K562 (cell line): ENCODE results near the gene PLEKHM3.

Experiments
- CEBPZ ChIP-seq: fragments of 150-350 bp; IDR thresholded peaks from 2 replicates; pipeline ENCODE4 v1.6.1; 2014; ENCODE audit warnings: low read depth, mild to moderate bottlenecking, low read length, borderline replicate concordance
- ELF1 ChIP-seq: fragments of 200-800 bp; sonication (Bioruptor generic); IDR thresholded peaks from 2 replicates; pipeline ENCODE4 v1.6.1; 2016; ENCODE audit warnings: missing genetic modification characterization, missing compliant biosample characterization
- EP300 ChIP-seq: IDR thresholded peaks from 2 replicates; pipeline ENCODE4 v1.6.1; 2012; ENCODE audit warnings: low read length, improper control_type of control experiment
- KLF13 ChIP-seq: fragments of 450-650 bp; IDR thresholded peaks from 2 replicates; pipeline ENCODE4 v1.6.1; 2016; ENCODE audit warnings: missing genetic modification characterization, low read depth, mild to moderate bottlenecking, missing compliant biosample characterization, moderate library complexity, borderline replicate concordance
- MAX ChIP-seq: sonication (generic); formaldehyde crosslinking; IDR thresholded peaks from 2 replicates; pipeline ENCODE4 v1.9.0; 2022; ENCODE audit warnings: mild to moderate bottlenecking, missing genetic modification reagents
- MLX ChIP-seq, 2 experiments: fragments of 450-650 bp in 1 of 2; sonication (generic) in 1 of 2; formaldehyde crosslinking; conservative IDR thresholded peaks; 2 replicates each; pipeline versions ENCODE4 v1.4.0 to v1.8.1; 2020 to 2022; ENCODE audit warnings: mild to moderate bottlenecking in 1 of 2, missing genetic modification reagents in 1 of 2
- ZFP1 ChIP-seq: fragments of 450-650 bp; formaldehyde crosslinking; IDR thresholded peaks from 2 replicates; pipeline ENCODE4 v1.4.0; 2020; ENCODE audit warnings: mild to moderate bottlenecking, mixed read lengths
- ZFX ChIP-seq: sonication (generic); formaldehyde crosslinking; IDR thresholded peaks from 2 replicates; pipeline ENCODE4 v1.8.0; 2022; ENCODE audit warnings: mild to moderate bottlenecking, missing genetic modification reagents, moderate library complexity
- TF ChIP-seq, protein P1 (sequence below): sonication (generic); formaldehyde crosslinking; IDR thresholded peaks from 2 replicates; pipeline ENCODE4 v1.5.0; 2020; ENCODE audit warnings: missing genetic modification reagents
- TF ChIP-seq, protein P2 (sequence below), 3 experiments: IDR thresholded peaks in 2 of 3; conservative IDR thresholded peaks in 1 of 3; 2 replicates each; pipeline ENCODE4 v1.5.1; 2011 to 2012; ENCODE audit warnings: low read length in 3 of 3, mild to moderate bottlenecking in 3 of 3, control low read depth in 2 of 3, improper control_type of control experiment in 1 of 3, inconsistent platforms in 1 of 3, low read depth in 1 of 3, mixed read lengths in 1 of 3, moderate library complexity in 1 of 3; ENCODE audit not compliant: insufficient read depth in 2 of 3

DNA sequence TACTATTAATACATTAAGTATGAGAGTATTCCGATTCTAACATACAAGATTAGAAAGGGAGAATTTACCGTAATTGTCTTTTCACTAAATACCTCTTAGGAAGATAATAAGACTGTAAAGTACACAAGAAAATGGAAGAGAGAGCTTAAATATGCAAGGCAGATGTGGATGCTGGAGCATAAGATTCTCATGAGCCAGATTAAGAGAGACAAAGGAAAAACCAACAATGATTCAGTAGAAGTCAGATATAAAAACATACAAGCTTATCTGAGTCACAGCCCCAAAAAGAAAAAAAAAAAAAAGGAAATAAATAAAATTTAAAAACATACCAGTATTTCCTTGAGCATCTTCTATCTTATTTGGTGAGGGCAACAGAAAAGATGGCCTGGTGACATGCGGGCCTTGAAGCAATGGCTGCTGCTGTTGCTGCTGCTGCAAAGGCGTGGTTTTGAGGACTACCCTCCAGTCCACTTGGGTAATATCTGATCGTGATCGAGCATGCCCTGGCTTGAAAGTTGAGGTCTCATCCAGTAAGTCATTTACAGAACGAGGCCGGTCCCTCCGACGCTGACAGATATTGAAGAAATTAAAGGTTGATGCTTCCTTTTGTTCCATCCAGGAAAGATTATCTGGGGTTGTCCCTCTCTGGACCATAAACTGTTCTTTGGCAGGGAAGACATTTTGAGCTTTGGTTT lies 24.5 kb downstream of the PLEKHM3 start:
- no peak for TF ChIP-seq MAX (CRISPR knock-in tag)
- TF ChIP-seq KLF13 (tag) = no peak
- TF ChIP-seq ZFP1 (CRISPR knock-in tag) = no peak
- TF ChIP-seq MLX (CRISPR knock-in tag; conservative IDR thresholded peaks at IDR 0.05) = no peak
- no peak for TF ChIP-seq ELF1 (tag)
- no peak for TF ChIP-seq EP300
- no peak for TF ChIP-seq ZFX (CRISPR knock-in tag)
- TF ChIP-seq, protein P1, sequence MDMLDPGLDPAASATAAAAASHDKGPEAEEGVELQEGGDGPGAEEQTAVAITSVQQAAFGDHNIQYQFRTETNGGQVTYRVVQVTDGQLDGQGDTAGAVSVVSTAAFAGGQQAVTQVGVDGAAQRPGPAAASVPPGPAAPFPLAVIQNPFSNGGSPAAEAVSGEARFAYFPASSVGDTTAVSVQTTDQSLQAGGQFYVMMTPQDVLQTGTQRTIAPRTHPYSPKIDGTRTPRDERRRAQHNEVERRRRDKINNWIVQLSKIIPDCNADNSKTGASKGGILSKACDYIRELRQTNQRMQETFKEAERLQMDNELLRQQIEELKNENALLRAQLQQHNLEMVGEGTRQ (CRISPR knock-in tag) = no peak
- TF ChIP-seq, protein P2, sequence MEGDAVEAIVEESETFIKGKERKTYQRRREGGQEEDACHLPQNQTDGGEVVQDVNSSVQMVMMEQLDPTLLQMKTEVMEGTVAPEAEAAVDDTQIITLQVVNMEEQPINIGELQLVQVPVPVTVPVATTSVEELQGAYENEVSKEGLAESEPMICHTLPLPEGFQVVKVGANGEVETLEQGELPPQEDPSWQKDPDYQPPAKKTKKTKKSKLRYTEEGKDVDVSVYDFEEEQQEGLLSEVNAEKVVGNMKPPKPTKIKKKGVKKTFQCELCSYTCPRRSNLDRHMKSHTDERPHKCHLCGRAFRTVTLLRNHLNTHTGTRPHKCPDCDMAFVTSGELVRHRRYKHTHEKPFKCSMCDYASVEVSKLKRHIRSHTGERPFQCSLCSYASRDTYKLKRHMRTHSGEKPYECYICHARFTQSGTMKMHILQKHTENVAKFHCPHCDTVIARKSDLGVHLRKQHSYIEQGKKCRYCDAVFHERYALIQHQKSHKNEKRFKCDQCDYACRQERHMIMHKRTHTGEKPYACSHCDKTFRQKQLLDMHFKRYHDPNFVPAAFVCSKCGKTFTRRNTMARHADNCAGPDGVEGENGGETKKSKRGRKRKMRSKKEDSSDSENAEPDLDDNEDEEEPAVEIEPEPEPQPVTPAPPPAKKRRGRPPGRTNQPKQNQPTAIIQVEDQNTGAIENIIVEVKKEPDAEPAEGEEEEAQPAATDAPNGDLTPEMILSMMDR (IDR thresholded peaks at IDR 0.05 in 2 of 3, conservative IDR thresholded peaks at IDR 0.05 in 1 of 3; ENCODE audit: insufficient read depth in 2 of 3, low read depth in 1 of 3, low read length in 3 of 3) = no peak
- no peak for TF ChIP-seq CEBPZ
